Measurements from ENCODE around the gene BNC2.

The BNC2 gene

DNA sequence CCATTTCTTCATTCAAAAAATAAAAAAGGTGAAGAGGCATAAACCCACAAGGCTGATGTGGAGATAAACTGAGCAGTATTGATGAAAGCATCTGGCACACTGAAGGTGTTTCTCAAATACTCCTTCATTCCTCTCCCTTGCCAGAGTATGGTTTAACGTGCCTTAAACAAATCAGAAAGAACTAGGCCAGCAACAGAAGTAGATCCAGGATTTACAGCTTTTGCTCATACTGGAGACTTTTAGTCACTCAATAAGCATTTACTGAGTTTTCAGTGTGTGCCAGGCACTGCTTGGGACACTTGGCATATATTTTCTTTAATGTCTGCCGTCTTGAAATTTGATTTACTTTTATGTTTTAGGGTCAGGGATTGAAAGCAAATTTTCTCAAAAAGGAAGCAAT lies 53.0 kb downstream of the BNC2 start:
- DNase-seq, result no peak

DNA sequence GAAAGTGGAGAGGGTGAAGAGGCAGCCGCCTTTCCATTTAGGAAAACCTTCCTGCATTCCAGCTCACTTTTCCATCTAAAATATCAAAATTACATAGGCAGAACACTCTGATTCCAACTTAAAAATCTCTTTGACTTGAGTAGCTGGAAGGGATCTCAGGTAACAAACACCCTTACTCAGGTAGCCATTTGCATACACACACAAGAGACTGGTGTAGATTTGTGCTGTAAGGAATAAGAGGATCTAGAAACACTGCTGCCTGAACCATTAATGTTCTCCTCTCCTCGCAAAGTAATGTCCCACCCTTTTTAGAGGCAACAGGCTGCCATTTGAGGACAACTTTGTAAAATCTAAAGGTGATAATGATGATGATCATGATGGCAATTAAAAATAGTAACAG lies 53.5 kb downstream of the BNC2 start:
- DNase-seq, result no peak

DNA sequence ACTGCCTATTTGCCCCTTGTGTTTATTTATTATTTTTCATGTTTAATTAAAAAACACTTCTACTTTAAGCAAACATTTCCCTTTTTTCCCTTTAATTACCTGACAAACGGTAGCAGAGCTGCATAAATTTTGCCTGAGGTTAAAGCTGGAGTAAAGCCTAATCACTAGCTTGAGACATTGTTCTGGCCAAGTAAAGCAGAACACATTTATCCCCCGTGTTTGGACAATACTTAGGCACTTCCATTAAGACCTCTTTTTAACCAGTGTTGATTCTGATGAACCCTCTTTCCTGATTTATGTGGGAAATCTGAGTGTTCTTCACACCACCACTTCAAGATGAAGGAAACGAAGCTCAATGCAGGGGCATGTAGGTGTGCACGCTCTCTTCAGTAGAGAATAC lies 54.5 kb downstream of the BNC2 start:
- no peak for DNase-seq

DNA sequence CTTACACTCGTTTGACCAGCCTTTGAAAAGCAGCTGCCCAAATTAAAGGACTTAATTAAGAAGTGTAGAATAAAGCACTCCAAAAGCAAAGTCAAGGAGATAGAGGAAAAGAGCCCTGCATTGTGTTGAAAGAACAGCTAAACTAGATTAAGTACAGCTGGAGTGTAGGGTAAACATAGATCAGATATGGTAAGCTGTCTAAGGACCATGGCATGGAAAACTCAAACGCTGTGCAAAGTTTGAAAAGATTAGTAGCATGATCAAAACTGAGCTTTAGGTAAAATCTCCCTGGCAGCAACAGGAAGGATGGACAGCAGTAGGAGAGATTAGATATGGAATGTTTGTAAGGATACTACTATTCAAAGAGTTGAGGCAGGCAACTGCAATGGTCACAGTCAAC lies 55.4 kb downstream of the BNC2 start:
- no peak for DNase-seq

DNA sequence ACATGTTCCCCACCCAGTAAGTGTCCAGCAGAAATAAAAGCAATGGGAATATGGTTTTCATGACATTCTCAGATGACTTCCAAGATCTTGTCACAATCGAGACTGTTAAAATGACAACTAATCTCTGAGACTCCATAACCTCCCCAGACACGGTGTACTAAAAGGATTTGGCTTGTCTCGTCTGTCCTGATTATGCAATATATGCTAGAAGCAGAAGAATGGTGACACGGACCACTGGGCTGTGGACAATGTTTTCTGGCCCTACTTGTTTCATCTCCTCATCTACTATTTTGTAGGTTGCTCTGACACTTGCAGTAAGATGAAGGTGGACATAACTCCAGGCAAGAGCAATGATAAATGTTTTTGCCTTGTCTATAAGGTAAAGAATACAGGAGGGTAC lies 56.6 kb downstream of the BNC2 start:
- no peak for DNase-seq

DNA sequence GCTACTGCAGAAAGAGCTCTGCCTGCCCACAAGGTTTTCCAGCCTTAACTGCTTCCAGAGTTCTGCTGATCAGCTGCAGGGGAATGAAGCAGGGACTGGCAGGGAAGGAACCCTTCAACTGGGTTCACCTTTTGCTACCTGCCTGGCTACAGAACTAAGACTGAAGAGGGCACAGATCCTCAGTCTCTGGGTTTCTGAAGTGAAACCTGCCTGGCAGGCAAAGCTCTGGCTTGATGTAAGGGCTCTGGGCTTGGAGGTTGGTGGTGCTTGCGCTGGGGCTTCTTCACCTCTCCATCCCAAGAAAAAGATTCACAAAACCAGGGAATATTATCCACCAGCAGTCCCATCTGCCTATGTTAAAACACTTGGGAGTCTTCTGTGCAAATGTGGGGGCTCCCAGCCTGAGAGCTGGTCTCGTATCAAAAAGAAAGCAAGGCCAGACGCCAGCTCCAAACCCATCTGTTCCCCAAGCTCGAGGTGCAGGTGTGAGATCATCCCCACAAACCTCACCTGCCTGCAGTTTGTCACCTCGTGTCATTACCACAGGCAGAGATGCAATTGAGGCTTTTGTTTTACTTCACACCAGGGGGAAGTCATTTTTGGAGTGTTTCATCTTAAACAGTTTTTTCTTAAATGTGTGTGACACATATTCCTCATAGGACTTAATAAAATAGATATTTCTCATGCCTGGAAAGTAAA lies 58.3 kb downstream of the BNC2 start:
- DNase-seq, result no peak

DNA sequence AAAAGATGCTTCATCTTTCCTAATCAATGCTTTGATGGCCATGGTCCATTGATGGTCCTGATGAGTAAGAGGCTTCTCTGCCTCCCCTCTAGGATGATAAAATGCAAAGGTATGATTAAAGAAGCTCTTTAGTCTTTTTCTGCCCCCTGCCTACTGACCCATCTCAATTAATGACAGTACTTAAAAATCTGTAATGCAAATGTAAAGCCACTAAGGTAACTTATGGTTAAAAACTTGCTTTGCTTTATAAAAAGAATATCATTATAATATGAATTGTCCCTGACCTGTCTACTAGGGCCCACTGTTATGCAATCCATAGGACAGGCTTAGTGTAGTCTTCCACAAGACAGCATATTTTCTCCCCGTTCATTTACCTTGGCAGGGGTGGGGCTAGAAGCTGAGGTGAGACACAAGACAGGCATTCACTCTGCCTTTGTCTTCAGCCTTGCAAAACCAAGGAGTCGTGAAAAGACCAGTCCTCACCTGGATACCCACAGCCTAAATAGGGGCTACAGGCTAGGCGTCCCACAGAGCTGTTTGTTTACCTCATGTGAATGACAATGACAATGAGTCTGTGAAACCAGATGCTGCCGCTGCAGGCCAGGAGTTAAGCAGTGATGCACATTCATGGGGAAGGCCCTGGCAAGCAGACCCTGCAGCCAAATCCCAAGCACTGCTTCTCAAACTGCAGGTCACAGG lies 60.4 kb downstream of the BNC2 start:
- DNase-seq, result no peak

DNA sequence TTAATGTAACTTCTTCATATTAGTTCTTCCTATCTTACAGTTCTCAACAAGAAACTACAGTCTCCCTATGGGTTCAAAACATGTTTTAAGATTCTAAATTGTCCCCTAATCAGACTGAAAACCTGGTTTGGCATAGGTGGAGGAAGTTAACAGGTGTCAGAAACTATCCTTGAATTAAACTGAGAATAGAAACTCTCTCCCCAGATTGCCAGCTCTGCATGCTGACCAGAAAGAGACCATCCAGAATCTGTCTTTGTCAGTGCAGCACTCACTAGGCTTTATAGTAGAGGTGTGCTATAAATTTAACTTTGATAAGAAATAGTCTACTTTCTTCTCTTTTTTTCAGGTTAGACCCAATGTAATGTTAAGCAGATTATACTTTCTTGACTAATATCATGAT lies 63.8 kb downstream of the BNC2 start:
- no peak for DNase-seq

DNA sequence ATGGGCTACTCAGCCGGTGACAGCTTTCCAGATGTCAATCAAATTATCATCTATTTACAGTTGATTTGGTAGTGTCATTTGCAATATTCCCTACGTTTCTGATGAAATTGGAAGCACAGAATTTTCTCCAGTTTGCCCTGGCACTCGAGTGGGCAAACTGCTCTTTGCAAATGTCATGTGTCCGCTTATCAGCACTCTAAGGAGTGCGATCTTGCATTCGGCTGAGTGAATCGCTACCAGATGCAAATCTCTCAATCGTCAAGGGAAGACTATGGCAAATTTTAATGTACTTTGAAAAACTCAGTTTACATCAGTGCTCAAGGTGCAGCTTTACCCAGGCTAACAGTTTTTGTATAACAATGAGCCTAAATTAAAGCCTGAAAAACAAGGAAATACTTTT lies 66.8 kb downstream of the BNC2 start:
- DNase-seq, result no peak

DNA sequence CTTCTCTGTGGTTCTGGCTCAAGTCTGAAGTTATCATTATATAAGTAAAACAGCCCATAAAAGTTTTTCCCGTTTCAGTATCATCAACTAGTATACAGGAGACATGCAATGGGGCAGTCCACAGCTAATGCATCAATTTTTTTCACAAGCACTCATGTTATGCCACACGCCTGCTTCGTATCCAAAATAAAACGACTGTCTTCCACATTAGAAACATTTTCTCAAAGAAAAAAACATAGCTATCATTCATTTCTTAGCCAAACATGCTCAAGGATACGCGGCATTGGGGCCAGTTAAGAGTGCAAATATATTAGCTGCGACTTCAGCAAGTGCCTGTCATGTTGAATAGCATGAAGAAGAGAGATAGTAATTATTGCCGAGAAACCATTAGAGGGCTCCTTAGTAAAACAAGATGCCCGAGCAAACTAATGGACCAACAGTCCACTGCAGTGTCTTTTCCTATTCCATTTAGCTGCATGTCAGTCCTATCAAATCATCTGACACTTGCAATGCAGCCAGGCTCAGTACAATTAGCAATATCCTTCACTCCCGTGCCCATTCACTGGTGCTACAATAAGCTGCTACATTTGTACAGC lies 68.5 kb downstream of the BNC2 start:
- DNase-seq, result no peak

DNA sequence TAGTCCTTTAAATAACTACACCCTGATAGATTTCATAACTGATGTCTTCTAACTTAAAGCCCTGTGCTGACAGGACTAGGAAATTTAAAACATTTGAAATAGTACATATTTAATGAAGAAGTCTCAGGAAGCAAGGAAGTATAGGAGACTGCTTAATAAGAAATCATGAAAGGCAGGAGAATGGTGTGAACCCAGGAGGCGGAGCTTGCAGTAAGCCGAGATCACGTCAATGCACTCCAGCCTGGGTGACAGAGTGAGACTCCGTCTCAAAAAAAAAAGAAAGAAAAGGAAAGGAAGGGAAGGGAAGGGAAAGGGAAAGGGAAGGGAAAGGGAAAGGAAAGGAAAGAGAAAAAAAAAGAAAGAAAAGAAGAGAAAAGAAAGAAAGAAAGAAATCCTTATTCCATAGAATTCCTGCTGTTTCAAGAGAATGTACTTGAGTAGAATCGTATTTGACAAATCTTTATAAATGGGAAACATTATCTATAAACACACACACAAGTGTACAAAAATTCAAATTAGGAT lies 74.1 kb downstream of the BNC2 start:
- DNase-seq, result no peak

DNA sequence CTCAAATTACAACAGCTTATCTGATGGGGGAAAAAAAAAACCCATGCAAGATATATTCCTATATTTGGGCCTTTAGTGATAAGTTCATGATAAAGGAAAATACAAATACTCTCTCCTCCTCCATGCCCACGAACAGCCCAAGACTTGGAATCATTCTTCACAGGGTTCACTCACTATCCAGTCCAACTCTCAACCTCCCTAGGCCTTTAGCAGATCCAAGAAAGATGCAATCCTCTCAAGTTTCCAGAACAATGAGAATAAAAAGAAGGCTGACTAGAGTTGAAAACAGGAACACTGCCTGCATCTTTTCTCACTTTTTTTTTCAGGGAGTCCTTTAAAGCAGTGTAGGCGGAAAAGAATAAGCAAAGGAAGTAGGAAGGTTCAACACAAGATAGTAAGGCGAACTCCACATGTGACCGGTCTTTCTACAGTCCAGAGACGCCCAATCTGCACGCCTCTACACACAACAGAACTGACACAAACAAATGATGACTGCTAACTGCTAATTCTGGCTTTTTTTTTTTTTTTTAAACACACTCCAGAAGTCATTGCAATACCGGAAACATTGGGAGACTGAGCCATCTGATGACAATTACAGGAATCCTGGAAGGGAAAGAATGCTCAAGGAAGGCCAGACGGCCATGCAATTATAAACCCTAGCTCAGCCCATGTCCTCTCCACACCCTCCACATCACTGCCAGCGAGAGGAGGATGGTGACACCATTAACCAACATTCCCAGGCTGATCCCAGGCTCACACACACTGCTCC lies 75.4 kb downstream of the BNC2 start:
- DNase-seq, result no peak

DNA sequence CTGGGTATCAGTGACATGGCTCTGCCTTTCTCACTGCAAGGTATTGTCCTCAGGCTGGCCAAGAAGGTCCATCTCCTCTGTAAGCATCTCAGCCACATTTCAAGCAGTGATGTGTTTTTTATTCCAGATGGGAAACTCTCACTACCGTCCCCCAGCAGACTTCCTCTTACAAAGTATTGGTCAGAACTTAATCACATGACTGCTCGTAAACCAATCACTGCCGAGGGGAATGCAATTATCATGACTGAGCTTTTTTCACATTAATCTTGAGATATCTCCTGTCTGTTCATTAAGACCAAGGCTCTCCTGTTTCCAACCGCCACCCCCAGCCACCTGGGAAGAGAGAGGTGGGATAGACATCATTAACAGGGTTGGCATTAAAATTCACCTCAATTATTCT lies 76.4 kb downstream of the BNC2 start:
- DNase-seq, result no peak

DNA sequence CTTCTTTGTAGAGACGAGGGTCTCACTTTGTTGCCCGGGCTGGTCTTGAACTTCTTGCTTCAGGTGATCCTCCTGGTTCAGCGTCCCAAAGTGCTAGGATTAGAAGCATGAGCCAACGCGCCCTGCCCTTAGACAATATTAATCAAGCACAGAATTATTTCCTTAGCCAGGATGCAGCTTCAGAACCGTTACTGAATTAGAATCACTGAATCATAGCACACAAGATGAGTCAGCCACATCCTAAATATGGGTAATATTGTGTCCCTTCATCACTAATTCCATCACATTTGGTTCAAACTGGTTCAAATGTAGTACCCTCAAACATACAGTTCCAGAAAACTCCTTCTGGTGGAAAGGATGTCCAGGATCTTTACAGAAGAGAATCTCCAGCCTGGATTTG lies 82.7 kb downstream of the BNC2 start:
- peak in 3 of 56 donors; percentile 1 to 24 (median 4) for DNase-seq

DNA sequence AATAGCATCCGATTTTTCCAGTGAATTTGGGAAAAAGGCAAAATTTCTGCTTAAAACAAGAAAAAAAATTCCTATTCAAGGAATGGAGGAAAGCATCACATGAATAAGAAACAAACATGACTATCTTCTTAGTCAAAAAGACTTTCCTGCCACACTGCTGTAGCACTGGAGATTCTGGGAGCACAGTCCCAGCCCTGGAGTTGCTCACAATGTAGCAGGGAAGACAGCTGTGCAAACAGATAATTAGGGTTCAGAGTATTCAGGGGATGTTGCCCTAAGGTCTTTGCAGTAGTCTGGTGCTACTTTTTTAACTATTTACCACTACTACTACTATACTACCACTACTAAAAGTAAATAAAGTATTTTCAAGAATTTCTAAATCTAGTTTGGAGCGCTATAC lies 86.5 kb downstream of the BNC2 start:
- no peak for DNase-seq

DNA sequence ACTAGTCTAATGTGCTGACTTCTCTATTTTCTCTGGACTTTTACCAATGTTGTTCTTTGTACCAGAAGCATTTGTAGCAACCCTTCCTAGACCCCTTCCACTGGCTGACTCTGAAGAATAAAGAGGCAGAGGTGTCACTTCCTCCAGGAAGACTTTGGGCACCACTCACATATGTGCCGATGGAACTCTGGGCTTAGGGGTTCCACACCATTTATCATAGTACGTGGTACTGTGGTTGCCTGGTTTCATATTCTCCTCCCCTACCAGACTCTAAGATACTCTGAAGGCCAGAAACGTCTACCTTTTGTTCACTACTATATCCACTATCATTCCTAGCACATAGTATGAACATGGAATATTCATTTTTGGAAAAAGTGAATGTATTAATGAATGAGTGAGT lies 88.0 kb downstream of the BNC2 start:
- no peak for DNase-seq

DNA sequence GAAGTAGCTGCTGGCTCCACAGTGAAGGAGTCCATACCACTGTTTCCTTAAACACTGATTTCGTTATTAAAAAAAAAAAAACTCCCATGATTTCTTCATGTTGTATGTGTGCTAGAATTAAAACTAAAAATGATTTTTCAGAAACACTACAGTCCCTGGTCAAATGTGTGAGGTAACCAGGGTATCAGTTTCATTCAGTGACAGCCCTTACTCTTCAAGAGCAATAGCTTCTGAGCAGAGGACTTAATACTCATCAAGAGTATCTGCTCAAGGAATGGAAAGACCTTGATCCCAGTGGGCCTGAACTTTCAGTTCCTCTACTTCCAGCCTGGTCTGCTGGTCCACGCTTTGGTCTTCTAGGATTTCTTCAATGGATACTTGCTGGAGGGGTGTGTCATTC lies 95.1 kb downstream of the BNC2 start:
- DNase-seq, result no peak

DNA sequence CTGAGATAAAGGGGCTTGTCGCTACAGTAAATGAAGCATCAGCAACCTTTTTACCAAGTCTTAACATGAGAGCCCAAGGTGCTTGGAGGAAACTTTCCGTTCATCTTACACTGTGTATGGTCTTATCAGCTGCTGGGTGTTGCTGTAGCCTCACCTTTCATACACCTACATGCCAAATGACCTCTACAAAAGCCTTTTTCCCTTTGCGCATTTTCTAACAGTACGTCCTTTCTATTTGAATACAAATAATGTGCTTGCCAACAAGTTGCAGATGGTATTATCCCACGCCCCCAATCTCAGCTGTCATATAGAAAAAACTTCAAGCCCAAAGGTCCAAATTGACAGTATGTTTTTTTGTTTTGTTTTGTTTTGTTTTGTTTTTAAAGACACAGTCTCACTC lies 96.9 kb downstream of the BNC2 start:
- no peak for DNase-seq

DNA sequence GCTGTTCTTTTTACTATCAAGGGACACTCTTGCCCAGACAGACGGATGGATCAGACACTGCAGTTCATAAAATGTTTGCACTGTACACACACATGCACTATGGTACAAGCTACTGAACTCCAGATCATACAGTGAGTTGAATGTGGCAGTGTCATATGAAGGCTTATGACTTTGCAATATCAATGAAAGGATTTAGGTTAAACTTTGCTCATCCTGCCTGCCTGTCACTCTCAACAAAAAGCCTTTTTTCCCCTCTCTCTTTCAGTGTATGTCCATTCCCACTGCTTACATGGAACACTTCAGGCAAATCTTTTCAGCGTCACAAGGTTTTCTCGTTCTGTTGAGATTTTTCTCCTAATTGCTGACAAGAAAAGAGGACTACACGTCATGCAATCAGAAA lies 97.4 kb downstream of the BNC2 start:
- DNase-seq, result no peak

DNA sequence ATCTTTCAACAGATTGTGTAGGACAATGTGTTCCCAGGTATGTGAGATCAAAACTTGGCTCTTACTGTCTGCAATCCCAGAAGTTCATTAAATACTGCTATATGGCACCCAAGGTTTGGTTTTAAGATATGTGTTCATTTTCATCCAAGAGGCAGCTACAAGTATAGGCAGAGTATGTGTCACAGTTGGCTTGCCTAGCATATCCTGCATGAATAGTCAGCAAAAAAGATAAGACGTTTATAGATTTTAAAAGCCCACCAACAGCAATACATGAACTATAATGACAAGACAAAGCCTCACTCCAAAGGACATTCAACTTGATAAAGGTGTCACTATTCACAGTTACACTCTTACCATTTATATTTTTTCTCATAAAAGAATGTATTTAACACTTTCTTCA lies 99.1 kb downstream of the BNC2 start:
- DNase-seq, result no peak

DNA sequence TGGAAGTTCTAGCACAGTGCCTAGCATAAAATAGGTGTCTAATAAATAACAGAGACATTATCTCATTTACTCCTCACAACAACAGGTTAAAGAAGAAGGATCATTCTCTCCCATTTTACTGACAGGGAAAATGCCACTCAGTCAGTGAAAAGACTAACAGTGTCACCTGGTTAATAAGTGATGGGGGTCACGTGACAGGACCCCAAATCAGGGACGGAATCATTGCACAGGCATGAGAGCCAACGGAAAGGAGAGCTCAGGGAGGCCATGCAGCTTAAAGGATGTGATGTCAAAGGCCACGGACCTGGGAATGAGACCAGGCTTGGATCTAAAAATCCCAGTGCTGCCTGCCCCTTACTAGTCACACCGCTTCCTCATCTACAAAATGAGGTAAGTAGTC lies 101.2 kb downstream of the BNC2 start:
- DNase-seq, result no peak

DNA sequence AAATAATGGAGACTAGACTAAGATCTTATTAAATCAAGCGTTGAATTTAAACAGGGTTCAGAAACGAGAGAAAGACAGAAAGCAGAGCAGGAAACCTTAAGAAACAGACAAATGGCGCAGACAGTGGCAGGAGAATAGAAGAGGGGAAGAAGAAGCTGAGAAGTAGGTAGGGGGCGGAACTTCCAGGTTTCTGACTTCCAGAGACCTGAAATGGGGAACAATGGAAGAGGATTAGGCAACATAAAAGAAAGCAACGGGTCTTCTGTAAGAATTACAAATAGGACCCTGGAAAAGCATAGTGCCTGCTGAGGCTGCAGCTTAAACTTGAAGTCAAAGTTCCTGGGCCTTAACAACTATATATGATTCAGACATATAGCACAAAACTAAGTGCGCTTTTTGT lies 101.7 kb downstream of the BNC2 start:
- no peak for DNase-seq
